ENCODE results near the gene COX7B2.

Gene COX7B2

GRCh38 chr4:46886711-46887110 is 22.3 kb downstream of the COX7B2 start:
- peak; percentile 41 to 46 for DNase-seq

DNA sequence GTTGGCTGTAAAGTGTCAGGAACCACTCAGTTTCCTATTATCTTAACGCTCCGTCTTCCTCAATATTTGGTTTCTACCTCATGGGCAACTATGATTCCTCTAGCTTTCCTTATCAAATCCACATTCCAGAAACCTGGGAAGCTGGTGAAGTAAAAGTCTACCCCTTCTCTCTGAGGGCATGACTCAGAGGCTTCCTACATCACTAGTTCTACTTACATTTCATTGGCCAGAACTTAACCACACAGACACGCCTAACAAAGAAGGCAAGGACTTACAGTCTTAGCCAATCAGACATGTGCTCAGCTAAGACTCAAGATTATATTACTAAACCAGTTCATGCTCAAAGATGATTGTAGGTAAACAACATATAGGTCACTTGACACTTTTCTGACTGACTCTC is 30.4 kb downstream of the COX7B2 start:
- DNase-seq, result no peak

DNA sequence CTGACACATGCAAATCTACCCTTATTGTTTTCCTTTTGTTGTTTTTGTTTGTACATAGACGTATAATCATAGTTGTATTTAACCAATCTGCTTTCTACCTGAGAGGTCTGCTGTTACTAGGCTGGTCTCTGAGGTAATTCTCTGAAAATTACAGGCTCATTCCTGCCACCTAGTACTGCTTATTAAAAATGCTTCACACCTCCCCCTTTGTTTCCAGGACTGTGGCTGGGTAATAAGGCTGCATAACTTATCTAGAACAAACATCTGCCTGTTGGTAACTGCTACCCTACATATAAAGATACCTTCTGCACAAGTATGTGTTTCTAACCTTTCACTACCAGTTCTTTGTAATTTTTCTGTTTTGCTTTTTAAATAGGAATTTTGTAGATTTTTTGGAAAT is 34.2 kb downstream of the COX7B2 start:
- no peak for DNase-seq

DNA sequence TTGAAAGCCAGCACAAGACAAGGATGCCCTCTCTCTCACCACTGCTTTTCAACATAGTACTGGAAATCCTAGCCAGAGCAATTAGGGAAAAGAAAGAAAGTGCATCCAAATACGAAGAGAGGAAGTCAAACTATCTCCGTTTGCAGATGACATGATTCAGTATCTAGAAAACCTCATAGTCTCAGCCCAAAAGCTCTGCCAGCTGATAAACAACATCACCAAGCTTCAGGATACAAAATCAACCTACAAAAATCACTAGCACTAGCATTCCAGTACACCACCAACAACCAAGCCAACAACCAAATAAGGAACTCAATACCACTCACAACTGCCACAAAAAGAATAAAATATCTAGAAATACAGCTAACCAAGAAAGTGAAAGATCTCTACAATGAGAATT is 38.6 kb downstream of the COX7B2 start:
- DNase-seq, result no peak

GRCh38 chr4:46856333-46856732 is 52.7 kb downstream of the COX7B2 start:
- DNase-seq, result no peak

- DNase-seq, result no peak
These were observed 56.2 kb downstream of the COX7B2 start for GRCh38 chr4:46852800-46853199.

DNA sequence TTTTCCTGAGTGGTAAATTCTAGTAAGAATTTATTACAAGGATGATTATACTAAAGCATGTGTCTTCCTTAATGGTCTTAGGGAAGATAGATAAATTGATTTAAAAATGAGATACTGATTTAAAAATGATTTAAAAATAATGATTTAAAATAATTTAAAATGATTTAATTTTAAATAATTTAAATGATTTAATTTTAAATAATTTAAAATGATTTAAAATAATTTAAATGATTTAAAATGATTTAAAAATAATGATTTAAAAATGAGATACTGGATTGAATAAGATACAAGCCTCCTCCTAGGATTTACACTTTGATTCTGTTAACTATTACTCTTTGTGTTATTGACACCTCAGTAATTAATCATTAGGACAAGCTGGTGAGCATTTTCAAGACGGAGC is 59.0 kb downstream of the COX7B2 start:
- DNase-seq, result no peak

GRCh38 chr4:46844325-46844917 is 64.6 kb downstream of the COX7B2 start:
- peak; percentile 69 to 70 for DNase-seq

DNA sequence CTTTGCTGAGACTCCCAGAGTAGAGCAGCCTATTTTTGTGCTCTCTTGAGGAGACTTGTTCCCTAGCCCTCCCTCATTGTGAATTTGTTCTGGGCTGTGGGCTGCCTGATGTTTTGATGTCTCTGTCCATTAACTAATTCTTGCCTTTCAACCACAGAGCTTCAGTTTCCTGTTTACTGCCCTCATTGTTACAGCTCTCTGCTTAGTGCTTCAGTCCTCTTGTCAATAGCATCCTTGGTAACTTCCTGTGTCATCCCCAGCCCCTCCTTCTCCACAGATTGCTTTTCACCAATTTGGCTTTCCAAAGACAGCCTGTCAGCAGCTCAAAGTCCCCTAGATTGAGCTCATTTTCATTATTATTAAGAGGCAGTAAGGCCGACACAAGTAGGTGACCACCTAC is 69.9 kb downstream of the COX7B2 start:
- DNase-seq, result no peak

- no peak for DNase-seq
These were observed 71.4 kb downstream of the COX7B2 start for GRCh38 chr4:46837639-46838038.

DNA sequence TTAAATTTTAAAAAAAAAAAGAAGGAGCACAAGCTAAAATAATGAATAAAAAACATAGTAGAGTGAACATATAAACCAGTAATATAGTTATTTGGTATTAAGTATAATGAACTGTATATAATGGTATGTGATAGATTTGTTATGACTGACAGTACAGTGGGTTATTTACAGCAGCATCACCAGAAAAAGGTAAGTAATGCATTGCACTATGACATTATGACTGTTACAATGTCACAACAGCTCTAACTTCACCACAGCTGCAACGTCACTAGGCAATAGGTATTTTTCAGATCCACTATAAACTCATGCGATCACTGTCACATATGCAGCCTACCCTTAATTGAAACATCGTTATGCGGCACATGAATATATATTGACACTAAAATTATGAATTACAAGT is 72.5 kb downstream of the COX7B2 start:
- DNase-seq, result no peak

DNA sequence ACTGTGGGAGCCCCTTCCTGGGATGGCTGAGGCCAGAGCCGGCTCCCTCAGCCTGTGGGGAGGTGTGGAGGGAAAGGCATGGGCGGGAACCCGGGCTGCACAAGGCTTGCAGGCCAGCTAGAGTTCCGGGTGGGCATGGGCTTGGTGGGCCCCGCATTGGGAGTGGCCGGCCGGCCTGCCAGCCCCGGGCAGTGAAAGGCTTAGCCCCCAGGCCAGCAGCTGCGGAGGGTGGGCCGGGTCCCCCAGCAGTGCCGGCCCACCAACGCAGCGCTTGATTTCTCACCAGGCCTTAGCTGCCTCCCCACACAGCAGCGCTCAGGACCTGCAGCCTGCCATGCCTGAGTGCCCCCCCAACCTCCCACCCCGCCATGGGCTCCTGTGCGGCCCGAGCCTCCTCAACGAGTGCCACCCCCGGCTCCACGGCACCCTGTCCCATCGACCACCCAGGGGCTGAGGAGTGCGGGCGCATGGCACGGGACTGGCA is 78.0 kb downstream of the COX7B2 start:
- no peak for DNase-seq

- no peak for DNase-seq
These were observed 88.9 kb downstream of the COX7B2 start for GRCh38 chr4:46820154-46820553.

DNA sequence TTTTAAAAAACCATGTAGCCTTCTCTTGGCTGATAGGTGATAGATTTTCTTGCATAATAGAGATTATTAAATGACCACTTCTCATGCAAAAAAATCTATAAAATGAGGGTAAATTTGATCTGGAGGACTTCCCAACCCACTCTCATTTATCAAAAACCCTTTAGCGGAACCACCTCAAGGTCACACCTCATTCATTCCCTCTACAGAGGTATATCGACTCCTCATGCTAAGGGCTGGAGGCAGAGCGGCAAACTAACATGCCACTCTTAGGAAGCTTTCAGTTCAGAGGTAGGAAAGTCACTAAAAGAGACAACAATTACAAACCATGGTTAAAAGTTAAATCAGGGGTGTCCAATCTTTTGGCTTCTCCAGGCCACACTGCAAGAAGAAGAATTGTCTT is 90.0 kb downstream of the COX7B2 start:
- DNase-seq, result no peak

DNA sequence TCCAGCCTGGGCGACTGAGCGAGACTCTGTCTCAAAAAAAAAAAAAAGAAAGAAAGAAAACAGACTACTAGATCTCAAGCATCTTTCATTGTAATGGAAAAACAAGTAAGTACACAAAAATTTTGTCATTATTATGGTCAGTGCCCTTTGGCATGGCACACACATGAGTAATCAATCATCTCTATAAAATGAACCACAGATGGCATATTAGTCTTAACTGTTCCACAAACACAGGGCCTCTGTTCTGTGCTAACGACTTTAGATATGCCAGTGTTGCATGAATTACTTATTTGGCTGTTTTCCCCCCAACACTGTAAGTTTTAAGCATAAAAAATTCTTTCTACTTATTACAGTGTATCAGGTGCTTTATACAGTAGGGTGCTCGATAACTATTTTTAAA is 90.4 kb downstream of the COX7B2 start:
- no peak for DNase-seq

DNA sequence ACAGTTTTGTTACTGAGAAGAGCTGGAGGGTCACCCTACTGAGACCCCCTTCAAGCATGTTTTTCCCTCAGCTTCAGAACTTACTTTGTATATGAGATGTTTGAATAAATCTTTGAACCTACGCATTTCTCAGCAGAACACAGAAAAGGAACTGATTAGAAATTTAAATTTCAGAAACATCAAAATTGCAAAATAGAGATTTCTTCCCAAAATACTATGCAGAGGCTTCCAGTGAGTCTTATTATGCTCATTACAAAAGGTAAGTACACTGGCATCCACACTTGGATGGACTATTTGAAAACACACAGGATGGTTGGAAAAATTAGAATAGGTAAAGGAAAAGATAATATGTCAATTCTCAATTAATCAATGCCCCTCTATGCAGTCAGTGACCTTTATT is 91.2 kb downstream of the COX7B2 start:
- no peak for DNase-seq

GRCh38 chr4:46804781-46805413 is 104.1 kb downstream of the COX7B2 start:
- DNase-seq, result no peak

- DNase-seq, result no peak
These were observed 116.0 kb downstream of the COX7B2 start for GRCh38 chr4:46793036-46793435.

- DNase-seq, result no peak
These were observed 127.5 kb downstream of the COX7B2 start for GRCh38 chr4:46781434-46782092.

DNA sequence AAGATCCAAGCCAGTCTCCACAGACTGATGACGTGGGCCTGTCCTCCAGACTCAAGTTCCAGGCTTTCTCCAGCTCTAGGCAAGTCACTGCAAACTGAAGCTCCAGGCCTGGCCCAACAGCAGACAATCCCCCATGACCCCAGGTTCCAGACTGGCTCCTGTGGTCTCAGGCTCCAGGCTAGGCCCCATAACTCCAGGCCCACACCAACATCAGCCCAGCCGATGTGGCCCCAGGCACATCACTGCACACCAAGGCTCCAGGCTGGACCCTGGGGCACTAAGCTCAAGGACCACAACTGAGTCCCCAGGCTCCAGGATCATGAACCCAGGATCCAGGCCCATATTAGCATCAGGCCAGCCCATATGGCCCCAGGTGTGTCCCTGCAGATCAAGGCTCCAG is 143.6 kb downstream of the COX7B2 start:
- DNase-seq, result no peak

GRCh38 chr4:46730075-46730474 is 179.0 kb downstream of the COX7B2 start:
- DNase-seq, result no peak

DNA sequence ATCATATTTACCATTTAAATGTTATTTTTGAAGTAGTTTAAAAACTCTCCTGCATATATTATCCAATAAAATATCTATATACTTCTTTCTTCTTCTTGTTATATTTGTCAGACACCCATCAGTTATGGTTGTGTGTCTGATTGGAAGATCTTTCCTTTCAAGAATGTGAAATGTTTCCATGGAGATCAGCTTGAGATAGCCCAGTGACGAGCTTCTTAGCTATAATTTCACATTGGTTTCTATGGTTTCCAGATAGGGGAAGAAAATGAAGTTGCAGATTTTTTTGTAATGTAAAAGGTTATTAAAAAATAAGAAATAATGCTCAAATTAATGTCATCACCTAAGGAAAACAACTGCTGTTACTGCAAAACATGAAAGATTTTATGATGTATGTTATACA is 189.0 kb downstream of the COX7B2 start:
- DNase-seq, result no peak

GRCh38 chr4:46717950-46718349 is 191.1 kb downstream of the COX7B2 start:
- no peak for DNase-seq

DNA sequence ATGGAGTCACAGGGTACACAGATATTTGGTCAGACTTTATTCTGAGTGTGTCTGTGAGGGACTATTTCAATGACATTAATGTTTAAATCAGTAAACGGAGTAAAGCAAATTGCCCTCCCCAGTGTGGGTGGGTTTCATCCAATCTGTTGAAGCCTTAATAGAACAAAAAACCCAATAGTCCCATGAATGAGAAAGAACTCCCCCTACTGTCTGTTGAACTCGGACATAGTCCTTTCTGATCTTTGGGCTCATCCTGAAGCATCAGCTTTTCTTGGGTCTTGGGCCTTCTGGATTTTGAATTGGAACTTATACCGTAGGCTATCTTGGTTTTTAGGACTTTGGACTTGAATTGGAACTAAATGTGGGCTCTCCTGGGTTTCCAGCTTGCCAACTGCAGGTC is 193.6 kb downstream of the COX7B2 start:
- DNase-seq, result no peak

DNA sequence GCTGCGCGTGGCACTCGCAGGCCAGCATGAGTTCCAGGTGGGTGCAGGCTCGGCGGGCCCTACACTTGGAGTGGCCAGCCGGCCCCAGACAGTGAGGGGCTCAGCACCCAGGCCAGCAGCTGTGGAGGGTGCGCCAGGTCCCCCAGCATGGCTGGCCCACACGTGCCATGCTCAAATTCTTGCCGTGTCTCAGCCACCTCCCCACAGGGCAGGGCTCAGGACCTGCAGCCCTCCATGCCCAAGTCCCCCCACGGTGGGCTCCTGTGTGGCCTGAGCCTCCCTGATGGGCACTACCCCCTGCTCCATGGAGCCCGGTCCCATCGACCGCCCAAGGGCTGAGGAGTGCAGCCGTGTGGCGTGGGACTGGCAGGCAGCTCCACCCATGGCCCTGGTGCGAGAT is 210.2 kb downstream of the COX7B2 start:
- DNase-seq, result no peak
